H1 (cell line): ENCODE measurements around the gene SBSN.

ENCODE experiments used
- CEBPB ChIP-seq: IDR thresholded peaks from 2 replicates; pipeline ENCODE4 v1.6.1; 2012; ENCODE audit warnings: low read depth, low read length
- EP300 ChIP-seq, 2 experiments: IDR thresholded peaks; 1 replicate in 1 of 2; 2 replicates in 1 of 2; pipeline ENCODE4 v1.6.1; 2011 to 2012; ENCODE audit warnings: low read depth in 2 of 2, low read length in 2 of 2, mild to moderate bottlenecking in 2 of 2, borderline replicate concordance in 1 of 2, inconsistent platforms in 1 of 2, moderate library complexity in 1 of 2
- JUN ChIP-seq: IDR thresholded peaks from 2 replicates; pipeline ENCODE4 v1.6.1; 2011; ENCODE audit warnings: low read depth, mild to moderate bottlenecking, improper control_type of control experiment, low read length
- KDM5A ChIP-seq: fragments of 200-600 bp; IDR thresholded peaks from 2 replicates; pipeline ENCODE4 v1.7.1; 2012; ENCODE audit warnings: mild to moderate bottlenecking, low read length, inconsistent platforms, mixed read lengths
- MAFK ChIP-seq: IDR thresholded peaks from 2 replicates; pipeline ENCODE4 v1.6.1; 2012; ENCODE audit warnings: low read depth, mild to moderate bottlenecking, improper control_type of control experiment, low read length
- POLR2A ChIP-seq, 2 experiments: IDR thresholded peaks; 1 replicate in 1 of 2; 2 replicates in 1 of 2; pipeline ENCODE4 v1.6.1; 2011; ENCODE audit warnings: low read depth in 2 of 2, low read length in 2 of 2, mild to moderate bottlenecking in 2 of 2; ENCODE audit errors: control extremely low read depth in 1 of 2
- POLR2AphosphoS5 ChIP-seq: IDR thresholded peaks from 2 replicates; pipeline ENCODE4 v1.6.1; 2011; ENCODE audit warnings: low read depth, low read length
- RAD21 ChIP-seq, 2 experiments: IDR thresholded peaks in 1 of 2; conservative IDR thresholded peaks in 1 of 2; 2 replicates each; pipeline ENCODE4 v1.6.1; 2011; ENCODE audit warnings: low read depth in 2 of 2, low read length in 2 of 2, improper control_type of control experiment in 1 of 2, inconsistent platforms in 1 of 2, mild to moderate bottlenecking in 1 of 2, moderate library complexity in 1 of 2
- RNF2 ChIP-seq: fragments of 200-900, 300-1000 bp; sonication (generic); IDR thresholded peaks from 2 replicates; pipeline ENCODE4 v1.7.1; 2016; ENCODE audit warnings: borderline replicate concordance, low read depth, mild to moderate bottlenecking, antibody characterized with exemption, low read length; ENCODE audit not compliant: poor library complexity, severe bottlenecking; ENCODE audit errors: missing control alignments
- SIN3A ChIP-seq, 2 experiments: IDR thresholded peaks in 1 of 2; conservative IDR thresholded peaks in 1 of 2; 2 replicates each; pipeline ENCODE4 v1.6.1; 2011 to 2012; ENCODE audit warnings: low read length in 2 of 2, improper control_type of control experiment in 1 of 2, low read depth in 1 of 2, mild to moderate bottlenecking in 1 of 2
- SRF ChIP-seq: IDR thresholded peaks from 2 replicates; pipeline ENCODE4 v1.6.1; 2011; ENCODE audit warnings: mild to moderate bottlenecking, low read depth, low read length, moderate library complexity
- TAF1 ChIP-seq: IDR thresholded peaks from 2 replicates; pipeline ENCODE4 v1.6.1; 2011; ENCODE audit warnings: mild to moderate bottlenecking, low read depth, low read length
- TF ChIP-seq, protein P1 (sequence below), 3 experiments: IDR thresholded peaks; 1 replicate in 2 of 3; 2 replicates in 1 of 3; pipeline versions ENCODE4 v1.5.1 to v1.6.1; 2011; ENCODE audit warnings: low read length in 3 of 3, mild to moderate bottlenecking in 3 of 3, inconsistent platforms in 2 of 3, low read depth in 1 of 3, moderate library complexity in 1 of 3; ENCODE audit not compliant: insufficient read depth in 1 of 3; ENCODE audit errors: control extremely low read depth in 1 of 3

- TF ChIP-seq RNF2 (no peak), MAFK (no peak), EP300 (IDR thresholded peaks at IDR 0.05; ENCODE audit: borderline replicate concordance in 1 of 2, low read depth in 2 of 2, low read length in 2 of 2) (no peak), TAF1 (no peak), JUN (no peak), CEBPB (no peak), SIN3A (conservative IDR thresholded peaks at IDR 0.05 in 1 of 2, IDR thresholded peaks at IDR 0.05 in 1 of 2; ENCODE audit: low read depth in 1 of 2, low read length in 2 of 2) (no peak), KDM5A (no peak), POLR2A (IDR thresholded peaks at IDR 0.05; ENCODE audit: control extremely low read depth in 1 of 2, low read depth in 2 of 2, low read length in 2 of 2) (no peak), RAD21 (IDR thresholded peaks at IDR 0.05 in 1 of 2, conservative IDR thresholded peaks at IDR 0.05 in 1 of 2; ENCODE audit: low read depth in 2 of 2, low read length in 2 of 2) (no peak), SRF (no peak), POLR2AphosphoS5 (no peak)
- TF ChIP-seq, protein P1, sequence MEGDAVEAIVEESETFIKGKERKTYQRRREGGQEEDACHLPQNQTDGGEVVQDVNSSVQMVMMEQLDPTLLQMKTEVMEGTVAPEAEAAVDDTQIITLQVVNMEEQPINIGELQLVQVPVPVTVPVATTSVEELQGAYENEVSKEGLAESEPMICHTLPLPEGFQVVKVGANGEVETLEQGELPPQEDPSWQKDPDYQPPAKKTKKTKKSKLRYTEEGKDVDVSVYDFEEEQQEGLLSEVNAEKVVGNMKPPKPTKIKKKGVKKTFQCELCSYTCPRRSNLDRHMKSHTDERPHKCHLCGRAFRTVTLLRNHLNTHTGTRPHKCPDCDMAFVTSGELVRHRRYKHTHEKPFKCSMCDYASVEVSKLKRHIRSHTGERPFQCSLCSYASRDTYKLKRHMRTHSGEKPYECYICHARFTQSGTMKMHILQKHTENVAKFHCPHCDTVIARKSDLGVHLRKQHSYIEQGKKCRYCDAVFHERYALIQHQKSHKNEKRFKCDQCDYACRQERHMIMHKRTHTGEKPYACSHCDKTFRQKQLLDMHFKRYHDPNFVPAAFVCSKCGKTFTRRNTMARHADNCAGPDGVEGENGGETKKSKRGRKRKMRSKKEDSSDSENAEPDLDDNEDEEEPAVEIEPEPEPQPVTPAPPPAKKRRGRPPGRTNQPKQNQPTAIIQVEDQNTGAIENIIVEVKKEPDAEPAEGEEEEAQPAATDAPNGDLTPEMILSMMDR (IDR thresholded peaks at IDR 0.05; ENCODE audit: control extremely low read depth in 1 of 3, insufficient read depth in 1 of 3, low read depth in 1 of 3, low read length in 3 of 3): no peak
Measured at GRCh38 chr19:35484252-35485036, 43.7 kb downstream of the SBSN start.
